Stimulated activated naive CD4-positive, alpha-beta T cell (primary cell): ENCODE measurements around the gene APBB2.
"Not testable (repeated sequence)": the region's sequence is repeated elsewhere in the genome, so short reads cannot be mapped to it uniquely, and the experiment has no call there.

Source experiments
- DNase-seq, 6 experiments: peaks; one replicate each; lab custom pipeline; 2025; lab: John Stamatoyannopoulos, UW

APBB2 gene

DNA sequence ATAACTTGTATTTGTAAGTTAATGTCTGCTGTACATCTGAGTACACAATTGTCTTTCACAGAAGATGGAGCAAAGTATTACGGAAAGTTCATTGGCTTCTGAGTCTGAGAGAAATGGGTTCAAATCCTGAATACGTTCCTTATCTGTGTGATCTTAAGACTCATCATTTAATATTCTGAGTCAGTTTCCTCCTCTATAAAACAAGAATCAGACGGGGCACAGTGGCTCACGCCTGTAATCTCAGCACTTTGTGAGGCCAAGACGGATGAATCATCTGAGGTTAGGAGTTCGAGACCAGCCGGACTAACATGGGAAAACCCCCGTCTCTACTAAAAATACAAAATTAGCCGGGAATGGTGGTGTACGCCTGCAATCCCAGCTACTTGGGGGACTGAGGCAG is 57.8 kb downstream of the APBB2 start:
- no peak for DNase-seq

DNA sequence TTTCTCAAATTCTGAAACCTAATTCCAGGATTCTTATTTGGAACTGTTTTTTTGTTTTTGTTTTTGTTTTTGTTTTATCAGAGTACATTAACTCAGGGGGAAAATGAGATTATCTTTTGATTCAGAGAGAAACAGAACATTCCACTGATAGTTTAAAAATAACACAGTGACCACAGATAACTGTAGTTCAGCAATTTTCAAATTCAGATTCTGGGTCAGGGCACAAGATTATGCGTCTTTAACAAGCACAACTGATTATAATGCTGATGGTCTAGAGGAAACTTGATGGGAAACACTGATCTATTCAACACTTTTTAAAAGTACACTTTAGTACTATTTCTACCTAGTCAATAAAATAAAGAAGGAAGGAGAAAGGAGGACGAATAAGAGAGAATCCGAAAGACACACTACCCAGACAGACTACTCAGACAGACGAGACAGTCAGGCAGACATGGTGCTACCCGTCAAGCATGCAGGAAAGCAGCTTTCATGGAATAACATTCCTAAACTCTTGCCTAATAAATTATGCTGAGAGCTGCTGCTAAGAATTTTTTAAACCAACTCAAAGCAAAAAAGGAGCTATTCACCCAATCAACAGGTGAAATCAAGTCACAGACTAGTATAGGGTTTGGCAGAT is 59.0 kb downstream of the APBB2 start:
- no peak for DNase-seq

DNA sequence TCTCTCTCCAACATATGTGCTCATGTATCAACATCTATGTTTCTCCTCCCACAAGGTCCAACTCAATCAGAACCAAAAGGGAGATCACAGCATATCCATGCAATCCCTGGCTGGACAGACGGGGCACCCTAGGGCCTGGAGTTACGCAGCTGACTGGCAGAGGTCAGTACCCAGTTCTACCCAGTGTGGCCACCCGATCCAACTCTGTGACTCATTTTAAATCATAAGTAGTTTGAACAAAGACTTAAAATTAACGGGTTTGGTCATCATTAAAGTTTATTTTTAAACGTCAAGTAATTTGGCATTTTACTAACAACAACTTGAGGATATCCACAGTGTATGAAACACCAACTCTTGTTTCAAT is 59.5 kb downstream of the APBB2 start:
- no peak for DNase-seq

DNA sequence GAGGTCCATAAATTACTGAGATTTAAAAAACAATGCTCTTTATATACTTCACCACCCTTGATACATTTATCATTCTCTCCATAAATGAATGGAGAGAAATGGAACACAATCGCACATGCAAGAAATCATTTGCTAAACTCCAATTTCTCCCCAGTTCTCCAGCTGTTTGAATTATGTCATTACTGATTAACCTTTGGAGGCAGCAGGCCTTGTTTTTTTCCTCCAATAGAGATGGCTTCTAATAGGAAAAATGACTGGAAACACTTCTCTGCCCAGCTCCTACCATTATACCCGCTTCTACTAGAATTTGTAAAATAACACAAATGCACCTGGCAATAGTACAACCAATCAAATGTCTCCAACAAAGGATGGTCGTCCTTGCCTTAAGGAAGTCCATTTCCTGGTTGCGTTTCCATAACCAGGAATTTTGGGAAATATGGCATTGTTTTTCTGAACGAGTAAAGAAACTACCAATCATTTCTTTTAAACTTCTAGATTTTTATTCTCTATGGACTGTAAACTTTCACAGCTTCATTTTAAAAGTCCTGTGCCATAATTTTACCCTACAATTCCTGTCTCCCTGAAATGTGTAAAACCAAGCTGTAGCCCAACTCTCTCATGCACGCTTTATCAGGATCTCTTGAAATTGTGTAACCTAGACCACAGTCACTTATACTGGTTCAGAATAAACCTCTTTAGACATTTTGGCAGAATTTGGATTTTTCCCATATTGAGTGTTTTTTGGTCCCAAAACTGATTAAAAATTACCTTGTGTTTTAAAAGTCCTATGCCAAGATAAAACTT is 60.1 kb downstream of the APBB2 start:
- no peak for DNase-seq

DNA sequence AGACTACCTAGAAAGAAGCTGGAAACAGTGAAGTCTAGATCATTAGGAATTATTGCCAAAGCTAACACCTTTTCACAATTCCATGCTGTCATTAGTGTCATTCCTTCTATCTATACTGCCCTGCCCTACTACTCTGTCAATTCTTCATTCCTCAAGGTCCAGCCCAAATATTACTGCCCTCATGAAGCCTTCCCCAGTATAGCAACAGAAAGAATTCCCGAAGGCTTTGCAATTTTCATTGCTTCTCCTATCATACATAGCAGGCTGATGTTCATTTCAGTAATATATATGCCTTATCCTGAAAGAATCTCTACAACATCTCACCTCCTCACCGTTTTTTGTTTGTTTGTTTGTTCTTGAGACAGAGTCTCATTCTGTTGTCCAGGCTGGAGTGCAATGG is 63.9 kb downstream of the APBB2 start:
- no peak for DNase-seq

DNA sequence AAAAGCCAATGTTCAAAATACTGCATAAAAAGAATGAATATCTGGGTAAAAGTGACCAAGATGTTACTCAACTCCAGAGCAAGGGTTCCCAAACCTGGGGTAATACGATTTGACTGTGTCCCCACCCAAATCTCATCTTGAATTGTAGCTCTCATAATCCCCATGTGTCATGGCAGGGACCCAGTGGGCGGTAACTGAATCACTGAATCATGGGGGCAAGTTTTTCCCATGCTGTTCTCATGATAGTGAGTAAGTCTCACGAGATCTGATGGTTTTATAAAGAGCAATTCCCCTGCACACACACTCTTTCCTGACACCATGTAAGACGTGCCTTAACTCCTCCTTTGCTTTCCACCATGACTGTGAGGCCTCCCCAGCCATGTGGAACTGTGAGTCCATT is 64.8 kb downstream of the APBB2 start:
- not testable (repeated sequence) for DNase-seq

DNA sequence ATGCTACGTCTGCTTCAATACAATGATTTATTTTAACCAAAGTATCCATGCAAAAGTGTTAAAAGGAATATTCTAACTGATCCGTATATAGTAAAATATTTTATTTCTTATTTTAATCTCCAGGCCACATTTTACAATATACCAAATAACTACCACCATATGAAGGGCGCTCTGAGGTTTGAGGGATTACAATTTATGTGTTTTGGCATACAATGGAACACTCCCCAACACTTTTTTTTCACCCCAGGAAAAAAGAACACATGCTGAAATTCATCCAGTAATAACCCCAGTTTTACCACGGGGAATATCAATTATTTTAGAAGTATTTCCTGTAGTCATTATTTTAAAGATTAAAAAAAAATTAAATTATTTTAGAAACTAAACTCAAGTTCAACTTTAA is 65.4 kb downstream of the APBB2 start:
- DNase-seq, result no peak

DNA sequence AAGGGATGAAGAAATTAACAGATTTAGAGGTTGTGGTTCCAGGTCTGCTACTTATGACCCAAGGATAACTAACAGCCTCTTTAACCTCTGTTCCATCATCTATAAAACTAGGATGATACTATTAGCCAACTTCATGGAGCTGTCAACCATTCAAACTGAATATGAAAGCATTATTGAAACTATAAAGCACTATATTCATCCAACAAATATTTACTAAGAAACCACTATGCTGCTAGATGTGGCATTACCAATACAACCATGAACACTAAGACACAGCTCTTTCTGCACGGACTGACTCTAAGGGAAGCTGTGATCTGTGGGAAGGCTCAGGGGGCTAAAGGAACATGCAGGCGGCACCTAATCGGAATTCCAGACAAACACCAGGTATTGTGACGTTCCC is 66.0 kb downstream of the APBB2 start:
- DNase-seq, result no peak

DNA sequence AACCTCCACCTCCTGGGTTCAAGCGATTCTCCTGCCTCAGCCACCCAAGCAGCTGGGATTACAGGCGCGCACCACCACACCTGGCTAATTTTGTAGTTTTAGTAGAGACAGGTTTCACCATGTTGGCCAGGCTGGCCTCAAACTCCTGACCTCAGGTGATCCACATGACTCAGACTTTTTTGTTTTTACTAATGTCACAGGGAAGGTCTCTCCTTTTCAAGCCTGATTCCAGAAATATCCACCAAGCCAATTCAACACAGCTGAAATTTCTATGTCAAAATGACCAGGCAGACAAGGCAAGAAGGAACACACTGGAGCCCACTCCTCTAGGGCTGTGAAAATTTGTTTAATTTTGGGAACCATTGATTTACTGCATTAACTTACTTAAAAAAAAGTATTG is 66.8 kb downstream of the APBB2 start:
- DNase-seq, result not testable (repeated sequence)

DNA sequence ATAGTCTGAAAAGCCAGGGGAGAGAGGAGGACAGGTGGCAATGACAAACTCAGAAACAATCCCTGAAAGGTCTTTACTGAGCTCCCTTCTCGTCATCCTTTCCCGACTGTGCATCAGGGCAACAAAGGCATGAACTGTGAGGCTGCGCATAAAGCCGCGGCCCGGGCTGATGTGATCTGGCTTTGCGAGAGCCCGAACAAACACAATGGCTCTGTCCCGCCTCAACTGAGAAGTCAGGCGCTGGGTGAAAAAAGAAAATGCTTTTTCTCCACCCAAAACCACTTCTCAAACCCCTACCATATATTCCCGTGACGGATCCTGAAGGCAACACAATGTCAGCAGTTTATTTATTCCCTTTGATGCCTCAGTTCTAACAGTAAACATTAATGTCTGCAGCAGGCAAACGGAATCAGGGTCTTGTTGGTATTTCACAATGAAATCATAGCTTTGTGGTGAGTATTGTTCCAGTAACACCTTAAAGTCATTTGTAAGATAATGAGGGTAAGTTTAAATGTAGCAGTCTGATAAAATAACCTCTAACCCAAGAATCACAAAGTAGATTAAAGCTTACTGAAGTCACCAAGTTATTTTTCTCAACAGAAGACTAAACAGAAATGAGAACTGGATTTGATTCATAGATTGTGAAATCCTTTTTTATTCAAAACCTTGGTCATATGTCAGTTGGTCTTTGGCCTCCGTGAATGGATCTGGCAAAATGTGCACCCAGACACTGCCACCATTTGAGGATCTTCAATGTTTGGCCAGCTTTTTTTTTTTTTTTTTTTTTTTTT is 67.4 kb downstream of the APBB2 start:
- no peak for DNase-seq

DNA sequence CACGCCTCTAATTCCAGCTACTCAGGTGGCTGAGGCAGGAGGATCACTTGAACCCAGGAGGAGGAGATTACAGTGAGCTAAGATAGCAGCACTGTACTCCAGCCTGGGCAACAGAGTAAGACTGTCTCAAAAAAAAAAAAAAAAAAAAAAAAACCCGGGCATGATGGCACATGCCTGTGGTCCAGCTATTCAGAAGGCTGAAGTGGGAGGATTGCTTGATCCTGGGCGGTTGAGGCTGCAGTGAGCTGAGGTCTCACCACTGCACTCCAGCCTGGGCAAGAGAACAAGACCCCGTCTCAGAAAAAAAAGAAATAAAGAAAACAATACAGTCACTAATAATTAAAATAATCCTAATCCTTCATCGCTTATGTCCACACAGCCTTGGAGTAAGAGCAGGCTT is 68.1 kb downstream of the APBB2 start:
- no peak for DNase-seq

DNA sequence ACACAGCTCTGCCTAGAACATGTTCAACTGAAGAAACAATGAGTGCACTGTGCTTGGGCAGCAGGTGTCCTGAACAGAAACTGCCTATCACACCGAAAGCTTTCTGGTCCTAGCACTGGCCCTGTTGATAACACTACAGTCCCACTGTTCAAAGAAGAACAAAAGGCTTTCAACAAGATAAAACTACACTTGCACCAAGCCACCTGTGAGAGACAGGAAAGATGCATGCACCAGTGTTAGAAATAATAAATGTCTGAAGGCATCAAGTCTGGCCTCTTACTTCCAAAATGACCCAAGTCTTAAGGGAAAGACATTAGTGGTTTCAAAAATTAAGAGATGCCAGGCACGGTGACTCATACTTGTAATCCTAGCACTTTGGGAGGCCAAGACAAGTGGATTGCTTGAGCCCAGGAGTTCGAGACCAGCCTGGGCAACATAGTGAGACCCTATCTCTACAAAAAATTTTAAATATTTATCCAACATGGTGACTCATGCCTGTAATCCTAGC is 68.7 kb downstream of the APBB2 start:
- no peak for DNase-seq

DNA sequence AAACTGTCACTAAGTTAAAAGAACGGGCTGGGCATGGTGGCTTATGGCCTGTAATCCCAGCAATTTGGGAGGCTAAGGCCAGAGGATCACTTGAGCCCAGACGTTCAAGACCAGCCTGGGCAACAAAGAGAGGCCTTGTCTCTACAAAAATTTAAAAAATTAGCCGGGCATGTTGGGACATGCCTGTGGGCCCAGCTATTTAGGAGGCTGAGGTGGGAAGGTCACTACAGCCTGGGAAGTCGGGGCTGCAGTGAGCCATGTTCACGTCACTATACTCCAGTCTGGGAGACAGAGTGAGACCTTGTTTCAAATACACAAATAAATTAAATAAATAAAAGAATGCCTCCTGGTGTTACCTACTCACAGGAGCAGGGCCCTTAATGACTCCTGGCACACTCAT is 69.5 kb downstream of the APBB2 start:
- DNase-seq, result no peak

DNA sequence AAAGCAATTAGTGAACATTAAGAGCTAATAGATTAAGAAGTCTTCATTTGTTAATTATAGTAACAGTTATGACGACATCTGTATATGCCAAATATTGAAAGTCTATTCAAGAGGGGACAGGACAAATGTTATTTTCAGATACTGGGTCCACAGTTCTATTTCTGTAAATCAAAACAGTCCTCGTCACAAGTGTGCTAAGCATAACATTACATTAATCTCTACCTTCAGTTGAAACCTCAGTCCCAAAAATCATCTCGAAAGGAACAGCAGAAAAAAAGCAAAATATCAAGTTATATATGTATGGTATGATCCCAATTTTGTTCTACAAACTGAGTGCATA is 70.3 kb downstream of the APBB2 start:
- no peak for DNase-seq

DNA sequence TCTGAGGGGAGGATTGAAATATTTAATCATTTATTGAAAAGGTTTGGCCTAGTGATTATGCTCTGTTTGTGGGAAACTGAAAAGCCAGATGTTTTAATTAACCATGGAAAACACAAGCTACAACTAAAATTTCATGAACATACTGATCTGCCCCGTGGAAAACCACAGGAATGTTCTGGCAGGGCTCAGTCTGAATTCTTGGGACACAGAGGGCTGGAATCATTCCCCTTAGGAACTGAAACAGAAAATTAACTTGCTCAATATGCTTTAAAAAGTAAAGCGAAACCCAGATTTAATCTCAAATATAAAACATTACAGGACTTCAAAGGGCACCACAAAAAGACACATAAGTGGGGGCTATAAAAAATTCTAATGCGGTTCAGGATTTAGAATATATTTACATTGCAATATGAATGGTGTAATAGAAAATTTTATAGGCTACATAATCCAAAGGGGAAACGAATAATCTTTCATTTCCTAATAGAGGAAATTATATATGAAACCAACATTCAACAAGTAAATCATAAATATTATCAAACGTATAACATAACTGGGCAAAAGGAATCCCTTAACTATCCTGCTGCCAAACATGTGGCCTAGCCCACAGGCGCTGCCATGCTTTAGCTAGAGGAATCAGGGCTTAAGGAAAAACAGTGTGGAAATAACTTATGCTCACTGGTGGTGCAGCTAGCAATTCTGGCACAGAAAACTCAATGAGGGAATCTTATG is 70.9 kb downstream of the APBB2 start:
- no peak for DNase-seq

DNA sequence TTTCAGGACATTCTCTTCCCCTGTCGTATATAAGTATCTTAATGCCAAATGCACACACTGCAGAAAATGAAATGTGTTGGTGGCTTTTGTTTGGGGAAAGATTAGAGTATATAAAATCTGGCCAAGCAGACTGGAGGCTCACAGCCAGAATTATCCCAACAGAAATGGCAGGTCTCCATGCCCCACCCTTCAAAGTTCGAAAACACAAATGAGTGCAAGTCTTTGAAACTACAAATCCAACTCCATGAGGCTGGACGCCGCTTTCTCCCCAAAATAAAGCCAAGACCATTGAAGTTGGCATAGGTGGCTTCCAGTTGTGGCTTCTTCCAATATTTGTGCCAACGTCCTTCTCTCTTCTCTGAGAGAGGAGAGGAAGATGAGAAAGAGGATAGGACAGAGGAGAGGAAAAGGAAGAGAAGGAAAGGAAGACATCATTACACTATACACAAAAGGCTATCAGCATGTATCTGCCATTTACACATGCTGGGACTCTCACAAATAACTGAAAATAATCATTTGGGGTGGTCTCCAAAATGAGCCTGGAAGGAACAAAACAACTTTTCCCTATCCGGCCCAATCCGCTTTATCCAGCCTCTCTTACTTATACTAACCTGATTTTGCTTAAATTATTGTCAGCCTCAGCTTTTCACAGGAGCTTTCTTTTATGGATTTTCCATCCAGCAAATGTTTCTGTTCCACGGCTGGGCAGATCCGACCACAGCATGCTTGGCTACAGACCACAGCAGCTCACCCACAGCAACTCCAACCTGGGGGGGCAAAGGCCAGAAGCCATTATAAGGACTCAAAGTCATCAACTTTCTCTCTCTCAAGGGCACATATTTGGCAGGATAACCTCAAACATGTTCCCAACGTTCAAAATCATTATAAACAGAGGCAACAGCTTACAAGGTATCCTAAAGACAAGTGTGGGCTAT is 71.7 kb downstream of the APBB2 start:
- no peak for DNase-seq

DNA sequence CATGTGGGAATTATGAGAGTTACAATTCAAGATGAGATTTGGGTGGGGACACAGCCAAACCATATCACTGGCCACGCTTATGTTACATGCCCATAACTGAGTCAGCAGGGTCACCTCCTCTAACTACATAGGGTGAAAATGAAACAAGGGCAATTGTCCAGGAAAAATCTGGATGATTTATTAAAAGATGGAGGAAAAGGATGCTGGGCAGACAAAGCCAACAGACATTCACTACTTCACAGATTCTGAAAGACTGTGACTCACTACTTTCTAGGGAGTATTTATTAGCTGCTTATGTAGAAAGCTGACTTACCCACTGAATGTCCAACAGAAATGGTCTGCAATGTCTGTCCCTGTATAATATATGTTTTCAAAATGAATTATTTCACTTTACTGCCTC is 72.4 kb downstream of the APBB2 start:
- DNase-seq, result no peak

DNA sequence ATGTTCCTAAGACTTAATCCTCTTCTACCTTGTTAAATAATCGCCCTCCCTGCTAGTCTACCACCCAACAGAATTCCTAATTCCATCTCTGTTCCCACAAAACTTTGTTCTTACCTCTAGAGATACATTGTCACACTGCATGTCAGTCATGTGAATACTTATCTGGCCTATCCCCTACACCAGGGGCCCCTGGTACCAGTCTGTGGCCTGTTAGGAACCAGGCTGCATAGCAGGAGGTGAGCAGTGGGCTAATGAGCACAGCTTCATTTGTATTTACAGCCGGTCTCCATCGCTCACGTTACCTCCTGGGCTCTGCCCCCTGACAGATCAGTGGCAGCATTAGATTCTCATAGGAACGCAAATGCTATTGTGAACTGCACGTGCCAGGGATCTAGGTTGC is 73.9 kb downstream of the APBB2 start:
- no peak for DNase-seq

DNA sequence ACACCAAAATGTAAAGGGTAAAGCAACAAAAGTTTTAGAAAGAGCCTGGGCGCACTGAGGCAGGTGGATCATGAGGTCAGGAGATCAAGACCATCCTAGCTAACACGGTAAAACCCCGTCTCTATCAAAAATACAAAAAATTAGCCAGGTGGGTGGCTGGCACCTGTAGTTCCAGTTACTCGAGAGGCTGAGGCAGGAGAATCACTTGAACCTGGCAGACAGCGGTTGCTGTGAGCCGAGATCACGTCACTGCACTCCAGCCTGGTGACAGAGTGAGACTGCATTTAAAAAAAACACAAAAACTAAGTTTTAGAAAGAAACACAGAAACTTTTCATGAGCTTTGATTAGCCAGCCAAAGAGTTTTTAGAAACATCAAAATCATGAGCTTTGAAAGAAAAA is 76.5 kb downstream of the APBB2 start:
- DNase-seq, result no peak

DNA sequence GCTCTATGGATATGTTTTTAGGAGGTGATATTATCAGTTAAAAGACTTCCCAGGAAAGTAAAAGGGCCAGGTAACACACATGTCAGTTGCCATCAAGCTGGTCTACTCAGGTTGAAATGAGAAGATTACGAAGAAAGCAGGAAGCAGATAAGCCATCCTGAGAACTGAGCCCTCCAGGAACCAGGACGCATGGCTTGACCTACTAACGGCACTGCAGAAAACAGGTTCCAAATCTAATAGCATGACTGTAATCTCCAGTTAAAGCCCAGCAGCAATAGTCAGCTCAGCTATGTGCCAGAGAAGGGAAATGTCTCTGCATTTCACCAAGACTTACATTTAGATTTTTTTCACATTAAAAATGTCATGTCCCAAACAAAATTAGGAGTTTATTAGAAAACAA is 77.9 kb downstream of the APBB2 start:
- no peak for DNase-seq

DNA sequence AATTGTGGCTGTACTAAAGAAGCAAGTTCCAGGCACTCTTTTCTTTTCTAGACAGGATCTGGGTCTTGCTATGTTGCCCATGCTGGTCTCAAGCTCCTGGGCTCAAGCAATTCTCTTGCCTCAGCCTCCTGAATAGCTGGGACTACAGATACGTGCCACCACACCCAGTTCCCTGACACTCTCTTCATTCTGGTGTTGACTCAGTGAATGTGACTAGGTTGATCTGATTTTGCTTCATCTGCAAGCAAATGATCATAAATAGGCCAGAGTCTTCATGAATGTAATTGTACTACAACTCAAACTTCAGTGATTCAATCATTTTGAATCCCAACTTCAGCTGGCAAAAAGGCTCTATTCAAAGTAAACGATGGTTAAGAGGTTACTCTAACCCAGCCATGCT is 78.5 kb downstream of the APBB2 start:
- no peak for DNase-seq
